ENCODE measurements around the gene TRAF3IP3.

DNA sequence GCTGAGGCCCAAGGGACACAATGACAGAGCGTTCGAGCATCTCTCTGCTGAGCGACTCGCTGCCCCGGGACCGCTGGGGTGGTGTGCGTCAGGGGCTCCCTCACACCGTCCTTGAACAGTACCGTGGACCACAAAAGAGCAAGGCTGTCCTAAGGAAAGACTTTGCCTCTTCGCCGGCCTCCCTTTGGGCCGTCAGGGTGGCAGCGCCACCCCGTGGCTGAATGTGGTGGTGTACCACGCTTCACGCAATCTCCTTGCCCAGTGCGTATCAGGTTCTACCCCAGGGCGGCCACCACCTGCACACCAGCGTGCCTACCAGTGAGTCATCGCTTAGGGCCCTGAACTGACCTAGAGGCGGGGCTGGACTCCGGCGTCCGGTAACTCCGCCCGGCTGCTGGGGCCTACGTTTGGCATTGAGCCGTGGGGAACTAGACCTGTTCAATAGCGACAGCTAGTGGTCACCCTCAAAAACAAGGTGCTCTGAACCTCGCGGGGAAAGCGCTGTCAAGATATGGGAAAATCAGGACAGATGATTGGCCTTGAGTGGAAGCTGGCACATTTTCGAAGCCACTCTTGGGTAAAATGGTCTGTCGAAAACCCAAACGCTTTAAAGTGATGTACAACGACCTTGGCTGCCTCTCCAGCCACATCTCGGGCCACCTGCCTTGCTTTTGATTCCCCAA is 8.1 kb upstream of the TRAF3IP3 start:
- TF ChIP-seq, protein P1, sequence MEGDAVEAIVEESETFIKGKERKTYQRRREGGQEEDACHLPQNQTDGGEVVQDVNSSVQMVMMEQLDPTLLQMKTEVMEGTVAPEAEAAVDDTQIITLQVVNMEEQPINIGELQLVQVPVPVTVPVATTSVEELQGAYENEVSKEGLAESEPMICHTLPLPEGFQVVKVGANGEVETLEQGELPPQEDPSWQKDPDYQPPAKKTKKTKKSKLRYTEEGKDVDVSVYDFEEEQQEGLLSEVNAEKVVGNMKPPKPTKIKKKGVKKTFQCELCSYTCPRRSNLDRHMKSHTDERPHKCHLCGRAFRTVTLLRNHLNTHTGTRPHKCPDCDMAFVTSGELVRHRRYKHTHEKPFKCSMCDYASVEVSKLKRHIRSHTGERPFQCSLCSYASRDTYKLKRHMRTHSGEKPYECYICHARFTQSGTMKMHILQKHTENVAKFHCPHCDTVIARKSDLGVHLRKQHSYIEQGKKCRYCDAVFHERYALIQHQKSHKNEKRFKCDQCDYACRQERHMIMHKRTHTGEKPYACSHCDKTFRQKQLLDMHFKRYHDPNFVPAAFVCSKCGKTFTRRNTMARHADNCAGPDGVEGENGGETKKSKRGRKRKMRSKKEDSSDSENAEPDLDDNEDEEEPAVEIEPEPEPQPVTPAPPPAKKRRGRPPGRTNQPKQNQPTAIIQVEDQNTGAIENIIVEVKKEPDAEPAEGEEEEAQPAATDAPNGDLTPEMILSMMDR (IDR thresholded peaks at IDR 0.05), result peak; percentile 88 to 94
- no peak for TF ChIP-seq EP300 (IDR thresholded peaks at IDR 0.05)
- TF ChIP-seq POLR2AphosphoS5 (IDR thresholded peaks at IDR 0.05), result peak in 1 of 3 donors; percentile 51
- no peak for TF ChIP-seq POLR2A (IDR thresholded peaks at IDR 0.05)
